Uterus (tissue), 2 donors: ENCODE results near the gene SASS6.

Source experiments
- CTCF ChIP-seq, 4 experiments: fragments of 200-600 bp in 2 of 4; fragments of 450-650 bp in 2 of 4; sonication (generic) in 2 of 4; IDR thresholded peaks; one replicate each; pipeline ENCODE4 v1.5.1; 2016 to 2019; ENCODE audit warnings: antibody characterized with exemption in 4 of 4, mild to moderate bottlenecking in 2 of 4, moderate library complexity in 1 of 4
- POLR2A ChIP-seq, 2 donors: fragments of 450-650 bp; IDR thresholded peaks; one replicate each; pipeline ENCODE4 v1.6.1; 2016; ENCODE audit warnings: antibody characterized with exemption in 2 of 2, mild to moderate bottlenecking in 1 of 2, moderate library complexity in 1 of 2

GRCh38 chr1:100134872-100135271, 2.1 kb upstream of the SASS6 start:
- TF ChIP-seq POLR2A (IDR thresholded peaks at IDR 0.05) (no peak), CTCF (IDR thresholded peaks at IDR 0.05) (no peak)
